NT2/D1 (cell line): ENCODE results near the gene GLTP.

Source experiments
- YY1 ChIP-seq: IDR thresholded peaks from 2 replicates; pipeline ENCODE4 v1.6.1; 2011; ENCODE audit not compliant: insufficient read length, insufficient read depth
- ZNF274 ChIP-seq: IDR thresholded peaks from 2 replicates; pipeline ENCODE4 v1.6.1; 2011; ENCODE audit warnings: mild to moderate bottlenecking, low read depth, low read length

DNA sequence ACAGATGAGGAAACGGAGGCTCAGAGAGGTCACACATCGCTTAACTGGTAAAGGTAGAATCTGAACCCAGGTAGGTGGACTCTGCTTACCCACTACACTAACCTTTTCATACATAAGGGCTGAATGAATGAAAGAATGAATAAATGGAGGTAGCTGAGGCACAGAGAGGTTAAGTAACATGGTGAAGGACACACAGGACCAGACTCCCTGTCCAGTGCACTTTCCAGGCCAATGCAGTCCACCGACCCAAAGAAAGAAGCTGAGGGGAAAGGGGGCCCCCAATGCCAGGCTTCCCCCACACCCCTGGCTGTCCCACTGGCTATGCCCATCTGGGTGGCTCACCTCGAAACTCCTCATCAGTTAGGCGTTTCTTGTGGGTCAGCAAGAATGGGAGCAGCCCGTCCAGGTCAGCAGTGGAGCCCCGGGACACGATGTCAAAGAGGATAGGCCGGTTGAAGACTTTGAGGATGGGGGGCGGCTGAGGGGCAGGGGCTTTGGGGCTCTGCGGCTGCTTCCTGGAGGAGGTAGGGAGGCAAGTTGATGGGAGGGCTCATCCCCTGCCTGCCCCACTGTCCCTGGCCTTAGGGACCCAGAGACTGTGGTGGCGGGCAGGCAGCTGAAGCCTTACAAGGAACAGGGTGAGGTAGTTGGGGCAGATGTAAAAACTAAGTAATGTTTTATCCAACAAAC, 72.2 kb downstream of the GLTP start:
- TF ChIP-seq ZNF274: no peak
- TF ChIP-seq YY1: no peak
